K562 (cell line): ENCODE data around the gene MAPKAPK3. TPM values are rescaled to one million over a fixed set of nuclear protein-coding genes. Genes with fewer than 3 reads are reported as not detected.

Experiments used
- ATAC-seq: fragments of 200-7000 bp; cut with Tn5 transposase; 3 replicates; pipeline ENCODE4 v1.9.1; 2020; ENCODE audit warnings: moderate library complexity
- BruUV-seq: library from RNA; stranded (reverse); fragments of 400-500 nt; replicated peaks from 2 replicates; lab custom pipeline; 2021; lab: Mats Ljungman, UMichigan
- CTCF ChIA-PET: fragments of 300-600 bp; formaldehyde crosslinking; extraction: SDS; loops from one replicate; lab custom pipeline; 2021; ENCODE audit warnings: low intra/inter-chr PET ratio; lab: Yijun Ruan, JAX
- POLR2A ChIA-PET: fragments of 300-600, 350-650 bp; sonication (Branson Sonifier 250); formaldehyde crosslinking; extraction: SDS; loops from one replicate; lab custom pipeline; 2021; ENCODE audit warnings: antibody characterized with exemption, inconsistent platforms; lab: Yijun Ruan, JAX
- DNase-seq, 4 experiments: peaks; one replicate each; pipeline versions ENCODE4 v3.0.0 to v3.0.0-alpha.2; 2011 to 2018; ENCODE audit warnings: low spot score in 3 of 4, mixed read lengths in 3 of 4; ENCODE audit errors: extremely low read depth in 1 of 4
- FAIRE-seq: peaks from 2 replicates; lab custom pipeline; 2011; peaks lifted over from hg19 to GRCh38; lab: Jason Lieb, UNC
- H2AFZ ChIP-seq: 2 replicates; pipeline ENCODE4 v1.6.0; 2011; ENCODE audit warnings: low read depth, low read length, control low read depth, inconsistent platforms
- H3K27ac ChIP-seq: fragments of 200-600 bp; 3 replicates; pipeline ENCODE4 v1.8.0; 2011; ENCODE audit warnings: low read depth, mild to moderate bottlenecking, control low read depth, inconsistent platforms, low read length, moderate library complexity, mixed read lengths; ENCODE audit errors: extremely low read depth
- H3K27me3 ChIP-seq, 2 experiments: fragments of 300-600 bp in 1 of 2; 2 replicates in 1 of 2; 3 replicates in 1 of 2; pipeline versions ENCODE4 v1.6.0 to v1.8.0; 2011; ENCODE audit warnings: inconsistent platforms in 2 of 2, low read length in 2 of 2, mild to moderate bottlenecking in 1 of 2, mixed read lengths in 1 of 2, moderate library complexity in 1 of 2; ENCODE audit not compliant: control insufficient read depth in 2 of 2, insufficient read depth in 2 of 2
- H3K36me3 ChIP-seq: fragments of 300-600 bp; 3 replicates; pipeline ENCODE4 v1.8.0; 2011; ENCODE audit warnings: mild to moderate bottlenecking, low read length, inconsistent platforms; ENCODE audit not compliant: control insufficient read depth, insufficient read depth
- H3K4me1 ChIP-seq, 2 experiments: fragments of 200-600 bp in 1 of 2; replicated peaks in 1 of 2; 2 replicates in 1 of 2; 3 replicates in 1 of 2; pipeline versions ENCODE4 v1.5.1 to v1.8.0; 2011; ENCODE audit warnings: inconsistent platforms in 2 of 2, low read length in 2 of 2, mild to moderate bottlenecking in 1 of 2, mixed read lengths in 1 of 2, moderate library complexity in 1 of 2; ENCODE audit not compliant: control insufficient read depth in 2 of 2, insufficient read depth in 2 of 2
- H3K4me2 ChIP-seq: 2 replicates; pipeline ENCODE4 v1.6.1; 2011; ENCODE audit warnings: low read length, control low read depth, inconsistent platforms, mixed read lengths; ENCODE audit not compliant: insufficient read depth
- H3K4me3 ChIP-seq: fragments of 200-600 bp; sonication (generic), shearing (Covaris generic); 2 replicates; pipeline ENCODE4 v1.5.1; 2016; ENCODE audit warnings: control low read depth, inconsistent platforms
- H3K79me2 ChIP-seq: fragments of 200-600 bp; 3 replicates; pipeline ENCODE4 v1.8.0; 2011; ENCODE audit warnings: low read length, inconsistent platforms; ENCODE audit not compliant: control insufficient read depth, insufficient read depth
- H3K9ac ChIP-seq, 2 experiments: 2 replicates each; pipeline versions ENCODE4 v1.6.0 to v1.6.1; 2011; ENCODE audit warnings: low read depth in 2 of 2, low read length in 2 of 2, control low read depth in 1 of 2, inconsistent platforms in 1 of 2, mild to moderate bottlenecking in 1 of 2, mixed read lengths in 1 of 2; ENCODE audit not compliant: insufficient read depth in 1 of 2
- H3K9me1 ChIP-seq: one replicate; pipeline ENCODE4 v1.6.0; 2011; ENCODE audit warnings: inconsistent platforms, mild to moderate bottlenecking, low read length, moderate library complexity; ENCODE audit not compliant: control insufficient read depth, insufficient read depth
- H3K9me3 ChIP-seq: replicated peaks from 2 replicates; pipeline ENCODE4 v1.5.1; 2011; ENCODE audit warnings: low read depth, low read length, inconsistent platforms; ENCODE audit not compliant: control insufficient read depth, insufficient read depth
- H4K20me1 ChIP-seq: replicated peaks from 2 replicates; pipeline ENCODE4 v1.6.1; 2011; ENCODE audit warnings: low read length, inconsistent platforms, mixed read lengths; ENCODE audit not compliant: control insufficient read depth, insufficient read depth
- EGR1 ChIP-seq: fragments of 450-650 bp; conservative IDR thresholded peaks from 2 replicates; pipeline ENCODE4 v1.6.1; 2017; ENCODE audit warnings: mild to moderate bottlenecking
- MBD1 ChIP-seq: fragments of 250-450 bp; sonication (Bioruptor Pico); IDR thresholded peaks from 2 replicates; pipeline ENCODE4 v1.8.0; 2022; ENCODE audit warnings: inconsistent platforms
- RBM17 ChIP-seq: fragments of 200-400 bp; formaldehyde crosslinking; IDR thresholded peaks from 2 replicates; pipeline ENCODE4 v1.6.1; 2017; ENCODE audit warnings: low read depth, mild to moderate bottlenecking, low read length, borderline replicate concordance
- WGBS: fragments of 100-300 bp; shearing (Covaris generic); methylation state at CpG from one replicate; pipeline ENCODE4 v1.1.6; 2016; ENCODE audit warnings: low coverage, mixed read lengths; ENCODE audit not compliant: insufficient coverage; ENCODE audit errors: missing lambda C conversion rate; 5-methylcytosine and 5-hydroxymethylcytosine counted together
- in situ Hi-C: fragments of 300-500 bp; cut with MboI; formaldehyde crosslinking; loops from 4 replicates; pipeline ENCODE4 v1.15.0; 2018; ENCODE audit warnings: inconsistent platforms, mixed read lengths
- intact Hi-C: fragments of 100-400 bp; cut with micrococcal nuclease; formaldehyde crosslinking; loops from 2 replicates; pipeline ENCODE4 v1.14.2; 2022
- polyA plus RNA-seq, 8 experiments: library from polyadenylated mRNA; depleted of rRNA in 4 of 8; stranded (reverse) in 5 of 8; unstranded in 3 of 8; fragments of >200 nt; fragmentation: Nextera tagmentation in 2 of 8; fragmentation: Illumina TruSeq in 1 of 8; extraction: Ambion mirVana in 2 of 8; extraction: Trizol in 1 of 8; gene quantifications; 2 replicates each; pipeline versions ENCODE4 v1.2.1 to v1.2.3, GENCODE V29; 2011 to 2014; ENCODE audit warnings: inconsistent platforms in 1 of 8, missing spikeins in 1 of 8
- total RNA-seq, 7 experiments: library from RNA; depleted of rRNA in 6 of 7; stranded (reverse); fragments of >200 nt in 6 of 7; fragmentation: Illumina TruSeq in 2 of 7; extraction: Trizol in 2 of 7; gene quantifications; 2 replicates each; pipeline versions ENCODE4 v1.2.1 to v1.2.3, GENCODE V29; 2011 to 2021; ENCODE audit warnings: low replicate concordance in 1 of 7

The MAPKAPK3 gene
- total and polyA plus RNA-seq, 9 of the 15 experiments (the other 6 are each of a cell fraction or from before 2014, with no cell fraction given), result 8.0 to 56.4 (median 41.2) TPM

- Histone ChIP-seq H3K4me3 (no peak overlapping the region), H3K36me3 (peaks cover 15% of the 10 kb centered on the region; the same call in 1 of the 3 replicates), H3K4me1 (peaks cover 0 to 14% of the 10 kb centered on the region in 2 experiments; a peak in 4 of 5 replicates), H3K4me2 (no peak overlapping the region), H3K27me3 (no peaks in the 10 kb centered on the region), H2AFZ (no peak overlapping the region), H3K79me2 (peaks cover 20% of the 10 kb centered on the region), H3K9me1 (peaks cover 2% of the 10 kb centered on the region), H3K9ac (no peak overlapping the region), H3K9me3 (no peaks in the 10 kb centered on the region), H3K27ac (no peak overlapping the region), H4K20me1 (peaks cover 23% of the 10 kb centered on the region)
- CTCF ChIA-PET, result no interaction called here
- intact Hi-C loops, result no loop called here
- in situ Hi-C loops, result loop anchor here (25.0 kb wide), 1 partner anchor 1054 kb away; no protein-coding TSS in a partner anchor
- POLR2A ChIA-PET, result interaction anchor here (0.6 to 0.9 kb wide), 5 partner anchors 19 to 1040 kb away, joined by 3 to 4 read pairs (median 4); no protein-coding TSS in a partner anchor
- TF ChIP-seq RBM17 (no peak), MBD1 (no peak), EGR1 (peak; percentile 20; the same call in 1 of the 2 replicates)
- 58% methylated on average over 4 of the region's 5 CpGs for WGBS
- no TSS peak for BruUV-seq
- no peak for ATAC-seq
- no peak for DNase-seq
- FAIRE-seq, result no peak
These were observed 16.4 kb downstream of the MAPKAPK3 start for GRCh38 chr3:50633230-50633790.
